Fibroblast of upper back skin (primary cell): ENCODE measurements around the gene GSTT2B.
"Not testable (repeated sequence)": the region's sequence is repeated elsewhere in the genome, so short reads cannot be mapped to it uniquely, and the experiment has no call there.

ENCODE experiments used
- DNase-seq: peaks from one replicate; pipeline ENCODE4 v3.0.0-alpha.2; 2013

GSTT2B gene, protein sequence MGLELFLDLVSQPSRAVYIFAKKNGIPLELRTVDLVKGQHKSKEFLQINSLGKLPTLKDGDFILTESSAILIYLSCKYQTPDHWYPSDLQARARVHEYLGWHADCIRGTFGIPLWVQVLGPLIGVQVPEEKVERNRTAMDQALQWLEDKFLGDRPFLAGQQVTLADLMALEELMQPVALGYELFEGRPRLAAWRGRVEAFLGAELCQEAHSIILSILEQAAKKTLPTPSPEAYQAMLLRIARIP

DNA sequence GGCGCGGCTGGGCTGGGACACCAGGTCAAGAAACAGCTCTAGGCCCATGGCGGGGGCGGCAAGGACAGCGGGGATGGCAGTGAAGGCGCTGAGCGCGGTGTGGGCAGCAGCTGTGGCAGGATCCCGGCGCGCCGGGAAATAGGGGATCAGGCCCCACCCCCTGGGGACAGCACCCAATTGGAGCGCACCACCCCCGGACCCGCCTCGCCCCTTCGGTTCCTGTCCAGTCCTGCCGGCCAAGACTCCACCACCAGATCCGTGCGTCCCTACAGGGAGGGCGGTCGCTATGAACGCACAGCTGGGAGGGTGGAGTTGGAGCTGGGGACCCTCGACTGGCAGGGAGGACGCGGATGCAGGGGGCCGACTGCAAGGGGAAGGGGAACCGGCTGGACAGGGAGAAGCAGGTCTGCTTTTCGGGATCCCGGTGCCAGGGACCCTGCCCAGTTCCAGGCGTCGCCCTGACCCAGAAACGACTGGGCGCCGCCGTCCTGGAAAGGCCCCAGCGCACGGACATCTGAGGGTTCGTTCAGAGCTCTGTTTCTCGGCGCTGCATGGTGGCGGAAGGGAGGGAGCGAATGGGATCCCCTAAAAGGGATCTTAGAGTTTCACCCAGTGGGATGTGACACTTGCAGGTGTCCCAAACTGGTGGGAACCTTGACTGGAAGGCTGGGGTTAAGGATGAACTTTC is at the start of gene GSTT2B:
TSS of gene GSTT2B (minus strand) at position 112 of the 688 bp plus-strand sequence. CDS start at position 48, 64 bp downstream.
- DNase-seq = not testable (repeated sequence)

DNA sequence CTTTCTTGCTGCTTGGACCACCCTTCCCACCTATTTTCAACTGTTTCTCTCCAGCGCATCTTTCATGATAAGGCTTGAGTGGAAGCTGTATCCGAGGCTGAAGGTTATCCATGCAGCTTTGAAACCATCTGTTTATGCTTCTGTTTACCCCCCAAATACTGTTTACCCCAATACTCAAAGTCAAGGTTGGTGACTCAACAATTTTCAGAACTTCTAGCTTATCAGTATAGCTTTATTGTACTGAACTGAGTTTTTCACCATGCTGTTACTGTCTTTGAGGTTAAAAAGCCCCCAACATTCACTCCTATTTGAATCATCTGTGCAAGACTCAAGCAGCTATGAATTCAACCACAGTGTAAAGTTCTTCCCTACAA is 49.0 kb upstream of the GSTT2B start:
- no peak for DNase-seq

DNA sequence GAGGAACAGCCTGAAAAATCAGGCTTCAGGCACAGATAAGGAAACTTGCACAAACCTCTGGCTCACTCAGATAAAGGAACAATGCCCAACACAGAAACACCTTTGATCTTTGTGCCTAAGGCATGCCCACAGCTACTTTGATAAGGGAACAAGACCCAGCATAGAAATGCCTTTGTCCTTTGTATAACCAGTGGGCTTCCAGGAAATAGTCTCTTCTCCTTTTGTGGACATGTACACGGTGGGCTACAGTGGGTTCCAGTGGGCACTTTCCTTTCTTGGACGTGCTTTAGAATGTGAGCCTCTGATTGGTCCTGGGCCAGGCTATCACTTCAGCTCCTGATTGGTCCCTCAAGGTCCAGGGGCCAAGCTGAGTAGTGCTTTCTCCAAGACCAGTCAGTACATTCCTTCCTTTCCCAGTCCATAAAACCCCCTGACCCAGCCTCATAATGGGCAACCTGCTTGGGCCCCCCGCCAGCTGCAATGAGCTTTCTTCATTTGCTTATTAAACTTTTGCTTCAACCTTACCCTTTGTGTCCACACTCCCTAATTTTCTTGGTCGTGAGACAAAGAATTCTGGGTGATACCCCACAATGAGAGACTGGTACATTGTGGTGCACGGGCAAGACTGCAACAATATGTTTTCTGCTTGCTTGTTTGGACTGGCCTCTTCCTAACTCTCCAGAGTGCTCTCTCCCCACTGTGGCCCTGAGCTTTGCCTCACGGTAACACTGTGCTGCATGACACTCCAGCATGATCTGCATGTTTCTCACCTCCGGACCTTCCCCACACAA is 48.4 kb upstream of the GSTT2B start:
- DNase-seq = no peak

DNA sequence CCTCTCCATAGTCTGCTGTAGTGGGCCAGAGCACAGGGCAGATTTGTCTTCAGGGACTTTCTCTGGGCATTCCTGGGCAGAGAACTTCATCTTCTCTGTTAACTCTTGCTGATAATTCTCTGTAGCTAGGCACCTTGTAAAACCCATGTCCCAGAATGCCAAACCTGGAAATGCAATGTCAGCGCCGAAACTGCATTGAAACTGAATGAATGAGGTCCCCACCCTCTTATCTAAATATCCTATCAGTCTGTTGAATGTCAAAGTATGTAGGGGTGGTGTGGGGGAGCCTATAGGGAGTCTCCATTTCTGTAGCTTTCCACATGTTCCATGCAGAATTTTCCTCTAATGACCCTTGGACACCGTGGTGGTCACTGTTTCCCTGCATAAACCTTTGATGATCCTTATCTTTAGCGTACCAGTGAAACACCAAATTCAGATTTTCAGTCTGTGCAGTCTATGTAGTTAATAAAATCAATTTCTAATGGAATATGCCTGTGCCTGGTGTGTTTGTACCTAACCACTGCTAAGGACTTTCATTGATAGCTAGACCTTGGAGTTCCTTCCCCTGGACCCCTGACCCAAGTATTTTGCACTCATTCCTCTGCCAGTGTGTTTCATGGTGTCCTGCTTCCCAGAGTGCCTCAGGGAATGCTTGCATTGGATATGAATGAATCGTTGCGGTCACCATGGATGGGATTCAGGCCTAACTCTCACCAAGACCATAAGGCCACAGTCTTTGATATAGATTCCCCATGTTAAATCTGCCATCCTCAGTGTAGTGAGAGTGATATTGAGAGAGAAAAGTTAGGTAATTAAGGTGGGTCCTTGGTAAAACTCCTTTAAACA is 47.6 kb upstream of the GSTT2B start:
- no peak for DNase-seq

DNA sequence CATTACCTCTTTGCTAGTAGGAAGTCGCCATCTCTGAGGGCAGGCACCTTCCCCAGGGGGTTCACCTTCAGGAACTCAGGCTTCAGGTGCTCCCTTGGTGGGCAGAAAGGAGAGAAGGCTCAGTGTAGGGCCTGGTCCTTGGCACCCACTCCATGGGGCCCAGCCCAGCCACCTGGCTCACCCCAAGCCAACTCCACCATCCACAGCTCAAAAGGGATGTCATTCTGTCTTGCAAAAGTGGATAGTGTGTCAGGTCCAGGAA is 47.0 kb upstream of the GSTT2B start:
- DNase-seq = no peak

DNA sequence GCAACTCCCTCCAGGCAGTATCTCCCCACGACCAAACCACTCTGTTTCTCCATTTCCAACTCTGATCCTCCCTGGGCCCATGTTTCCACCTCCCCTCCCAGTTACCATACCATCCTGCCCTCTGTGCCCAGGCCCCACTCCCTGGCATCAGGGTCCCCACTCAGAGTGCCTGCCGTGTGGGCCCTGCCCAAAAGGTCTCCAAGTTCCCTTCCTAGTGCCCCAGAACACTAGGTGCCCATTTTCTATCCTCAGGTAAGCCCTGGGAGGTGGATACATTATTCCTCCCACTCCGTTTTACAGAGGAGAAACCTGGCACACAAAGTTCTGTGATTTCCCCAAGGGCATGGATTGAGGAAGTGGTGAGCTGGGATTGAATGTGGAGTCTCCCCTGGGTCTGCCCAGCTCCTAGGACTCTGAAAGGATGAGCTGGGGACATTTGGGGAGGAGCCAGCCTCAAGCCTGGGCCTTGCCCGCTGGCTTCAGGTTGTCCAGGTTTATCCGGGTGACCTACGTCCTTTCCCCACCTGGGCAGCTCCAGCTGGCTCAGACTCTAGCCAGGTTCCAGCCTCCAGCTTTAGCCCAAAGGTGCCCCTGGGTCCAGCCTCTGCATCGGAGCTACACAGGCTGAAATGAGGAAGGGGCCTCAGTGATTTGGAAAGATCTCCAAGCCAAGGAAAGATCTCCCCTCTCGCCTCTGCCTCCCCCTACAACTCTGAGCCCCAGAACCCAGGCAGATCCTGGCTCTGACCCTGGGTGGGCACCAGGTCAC is 46.4 kb upstream of the GSTT2B start:
- DNase-seq = no peak

DNA sequence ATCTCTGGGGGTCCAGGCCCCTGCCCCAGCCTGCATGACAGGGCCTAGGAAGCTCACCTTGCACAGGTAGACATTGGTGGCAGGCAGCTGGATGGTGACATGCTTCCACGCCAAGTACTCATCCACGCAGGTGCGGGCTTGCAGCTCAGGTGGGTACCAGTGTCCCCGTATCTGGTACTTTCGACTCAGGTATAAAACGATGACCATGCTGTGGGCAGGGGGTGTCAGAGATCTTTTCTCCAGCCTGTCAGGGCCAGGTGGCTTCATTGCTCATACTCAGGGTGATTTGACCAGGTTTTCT is 45.9 kb upstream of the GSTT2B start:
- no peak for DNase-seq

DNA sequence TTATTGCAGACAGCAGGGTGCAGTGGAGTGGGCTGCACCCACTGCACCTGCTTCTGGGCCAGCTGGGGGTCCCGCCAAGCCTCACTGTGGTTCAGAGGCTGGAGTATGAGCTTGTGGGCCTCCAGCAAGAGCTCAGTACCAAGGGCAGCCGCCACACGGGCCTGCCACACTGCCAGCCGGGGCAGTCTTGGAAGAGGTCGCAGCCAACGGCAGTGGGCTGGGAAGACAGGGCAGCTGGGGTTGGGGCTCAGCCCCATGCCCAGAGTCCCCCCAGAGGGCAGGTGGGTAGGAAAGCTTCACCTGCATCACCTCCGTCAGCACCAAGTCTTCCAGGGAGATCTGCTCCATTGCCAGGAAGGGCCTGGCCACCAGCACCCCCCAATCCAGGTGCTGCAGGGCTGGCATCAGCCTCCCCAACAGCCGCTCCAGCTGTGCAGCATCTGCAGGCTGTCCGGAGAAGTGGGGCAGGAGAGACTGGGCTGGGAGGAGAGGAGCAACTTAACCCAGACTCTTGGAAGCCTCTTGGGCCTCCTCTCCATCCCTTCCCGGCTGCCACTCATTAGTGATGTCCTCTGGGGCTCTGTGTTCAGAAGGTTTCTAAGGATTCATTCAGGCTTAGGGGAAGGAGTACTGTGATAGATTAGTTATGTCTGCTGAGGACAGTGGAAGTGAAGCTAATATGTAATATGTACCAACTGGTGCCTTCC is 45.4 kb upstream of the GSTT2B start:
- no peak for DNase-seq

DNA sequence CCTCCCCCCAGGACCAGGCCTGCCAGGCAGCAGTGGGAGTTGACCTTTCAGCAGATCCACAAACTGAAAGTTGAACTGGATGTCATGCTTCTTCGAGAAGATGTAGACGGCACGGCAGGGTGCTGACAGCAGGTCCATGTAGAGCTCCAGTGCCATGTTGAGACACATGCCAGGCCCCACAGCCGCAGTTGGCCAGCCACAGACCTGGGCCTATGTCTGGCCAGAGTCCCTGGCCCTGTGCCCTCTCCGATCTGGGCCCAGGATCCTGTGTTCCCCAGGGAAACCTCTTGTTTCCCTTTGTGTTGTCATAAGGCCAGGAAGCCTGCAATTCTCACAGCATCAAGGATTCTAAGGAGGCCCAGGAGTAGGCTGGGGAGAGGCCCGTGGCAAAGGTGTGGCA is 44.2 kb upstream of the GSTT2B start, which contains the start of gene GSTT4:
TSS of gene GSTT4 (minus strand) at position 253 of the 400 bp plus-strand sequence. CDS start at position 156, 97 bp downstream.
- DNase-seq = no peak

DNA sequence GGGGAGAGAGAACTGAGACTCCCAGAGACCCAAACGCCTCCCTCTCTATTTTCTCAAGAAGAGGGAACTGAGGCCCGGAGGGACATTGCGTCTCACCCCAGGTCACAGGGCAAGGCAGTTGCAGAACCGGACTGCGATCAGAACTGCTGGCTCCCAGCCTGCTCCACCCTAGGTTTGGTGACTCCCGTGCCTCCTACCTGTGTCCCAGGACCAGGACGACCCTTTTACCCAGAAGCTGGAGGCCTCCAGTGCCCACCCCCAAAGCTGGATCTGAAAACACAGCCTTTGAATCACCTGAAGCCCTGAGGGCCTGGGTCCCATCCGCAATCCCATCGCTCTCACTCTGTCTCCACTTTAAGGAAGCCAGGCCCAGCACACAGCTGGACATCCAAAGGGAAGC is 42.9 kb upstream of the GSTT2B start:
- no peak for DNase-seq

DNA sequence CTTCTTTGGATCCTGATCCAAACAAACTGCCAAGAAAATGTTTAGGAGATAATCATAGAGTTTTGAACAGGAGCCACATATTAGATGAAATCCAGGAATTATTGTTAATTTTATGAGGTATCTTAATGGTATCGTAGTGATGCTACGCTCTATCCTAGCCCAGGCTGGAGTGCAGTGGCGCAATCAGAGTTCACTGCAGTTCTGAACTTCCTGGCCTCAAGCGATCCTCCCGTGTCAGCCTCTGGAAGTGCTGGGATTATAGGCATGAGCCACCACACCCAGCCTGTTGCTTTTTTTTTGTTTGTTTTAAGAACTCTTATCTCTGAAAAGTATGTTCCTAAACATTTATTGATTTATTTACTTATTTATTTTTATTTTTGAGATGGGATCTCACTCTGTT is 41.9 kb upstream of the GSTT2B start:
- DNase-seq = no peak

DNA sequence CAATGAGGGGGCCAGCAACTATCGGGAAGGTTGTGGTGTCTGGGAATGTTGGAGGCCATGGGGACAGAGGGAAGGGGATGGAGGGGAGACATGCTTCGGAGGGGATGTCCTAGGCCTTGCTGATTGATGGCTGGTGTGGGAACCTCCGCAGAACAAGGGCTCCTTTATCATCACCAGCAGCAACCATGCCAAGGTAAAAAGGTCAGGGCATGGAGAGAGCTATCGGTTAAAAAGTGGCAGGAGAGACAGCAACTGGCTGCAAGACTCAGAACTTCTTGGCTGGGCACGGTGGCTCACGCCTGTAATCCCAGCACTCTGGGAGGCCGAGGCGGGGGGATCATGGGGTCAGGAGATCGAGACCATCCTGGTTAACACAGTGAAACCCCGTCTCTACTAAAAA is 41.3 kb upstream of the GSTT2B start:
- no peak for DNase-seq

DNA sequence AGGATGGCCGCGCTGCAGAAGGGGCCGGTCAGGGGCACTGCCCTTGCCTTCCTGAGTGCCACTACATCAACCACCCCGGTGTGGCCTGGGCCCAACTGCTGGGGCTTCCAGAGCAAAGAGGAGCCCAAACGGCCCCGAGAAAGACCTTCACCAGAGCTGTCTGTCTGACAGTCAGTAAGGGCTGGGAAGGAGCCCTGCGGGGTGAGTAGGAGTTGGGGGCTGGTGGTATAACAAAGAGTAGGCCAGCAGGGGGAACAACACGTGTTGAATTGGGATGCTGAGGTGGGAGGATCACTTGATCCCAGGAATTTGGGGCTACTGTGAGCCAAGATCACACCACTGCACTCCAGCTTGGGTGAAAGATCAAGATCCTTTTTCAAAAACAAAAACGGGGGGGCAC is 40.3 kb upstream of the GSTT2B start:
- DNase-seq = no peak

DNA sequence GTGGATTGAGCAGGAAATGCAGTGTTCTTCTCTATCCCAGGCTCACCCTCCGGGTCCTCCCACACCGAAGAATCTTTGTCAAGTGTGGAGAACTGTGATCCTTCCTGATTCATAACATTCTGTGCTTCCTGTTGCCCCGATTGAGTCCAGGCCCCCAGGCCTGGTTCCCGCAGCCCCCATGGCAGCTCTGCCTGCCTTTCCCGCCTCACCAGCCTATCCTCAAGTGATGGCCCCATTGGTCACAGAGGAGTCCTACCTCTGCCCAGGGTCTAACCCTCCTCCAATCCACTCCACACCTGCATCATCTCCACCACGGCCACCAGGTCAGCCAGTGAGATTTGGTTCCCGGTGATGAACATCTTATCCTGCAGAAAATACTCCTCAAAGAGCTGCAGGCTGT is 38.8 kb upstream of the GSTT2B start:
- DNase-seq = not testable (repeated sequence)

DNA sequence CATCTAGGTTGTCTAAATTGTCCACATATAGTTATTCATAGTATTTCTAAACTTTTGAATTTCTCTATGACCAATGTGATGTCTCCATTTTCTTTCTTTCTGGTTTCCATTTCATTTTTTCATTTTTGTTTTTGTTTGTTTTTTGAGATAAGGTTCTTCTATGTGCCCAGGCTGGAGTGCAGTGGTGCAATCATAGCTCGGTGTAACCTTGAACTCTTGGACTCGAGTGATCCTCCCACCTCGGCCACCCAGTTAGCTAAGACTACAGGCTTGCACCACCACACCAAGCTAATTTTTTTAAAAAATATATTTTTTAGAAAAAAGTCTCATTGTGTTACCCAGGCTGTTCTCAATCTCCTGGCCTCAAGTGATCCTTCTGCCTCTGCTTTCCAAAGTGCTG is 36.1 kb upstream of the GSTT2B start:
- no peak for DNase-seq

DNA sequence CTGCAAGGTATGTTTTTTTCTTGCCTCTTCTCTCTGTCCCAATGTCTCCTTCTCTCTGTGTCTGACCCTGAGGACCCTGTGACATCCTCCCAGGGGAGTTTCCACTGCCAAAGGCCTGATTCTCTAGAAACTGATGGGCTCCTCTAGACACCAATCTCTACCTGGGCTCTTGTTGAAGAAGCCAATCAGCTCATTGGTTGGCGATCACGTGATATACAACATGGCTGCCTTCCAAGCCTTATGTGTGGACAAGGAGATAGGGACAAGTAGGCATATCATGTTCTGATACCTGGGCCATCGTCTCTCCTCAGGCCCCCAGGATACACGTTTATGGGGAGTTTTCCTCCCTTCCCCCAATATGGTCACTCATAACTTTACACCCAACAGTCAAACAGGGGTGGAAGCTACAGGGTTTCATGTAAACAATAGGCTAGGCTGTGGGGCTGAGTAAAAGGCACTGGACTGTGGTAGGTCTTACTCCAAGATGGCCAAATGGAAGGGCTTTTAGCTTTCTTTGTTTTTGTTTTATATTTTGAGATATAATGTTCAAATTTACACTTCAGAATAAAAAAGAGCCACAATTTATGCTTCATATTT is 32.7 kb upstream of the GSTT2B start:
- not testable (repeated sequence) for DNase-seq

DNA sequence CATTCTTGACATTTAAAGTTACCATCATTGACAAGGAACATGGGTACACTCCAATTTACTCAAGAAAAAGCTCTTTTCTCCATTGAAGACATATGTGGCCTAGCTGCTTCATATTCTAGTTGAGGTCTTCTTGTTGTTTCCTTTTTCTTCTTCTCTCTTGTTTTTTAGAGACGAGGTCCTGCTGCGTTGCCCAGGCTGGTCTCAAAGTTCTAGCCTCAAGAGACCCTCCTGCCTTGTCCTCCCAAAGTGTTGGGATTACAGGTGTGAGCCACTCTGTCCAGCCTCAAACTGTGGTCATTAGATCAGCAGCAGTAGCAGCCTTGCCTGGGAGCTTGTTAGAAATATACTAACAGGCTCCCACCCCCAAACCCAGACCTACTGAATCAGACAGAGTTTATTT is 32.1 kb upstream of the GSTT2B start:
- DNase-seq = not testable (repeated sequence)

DNA sequence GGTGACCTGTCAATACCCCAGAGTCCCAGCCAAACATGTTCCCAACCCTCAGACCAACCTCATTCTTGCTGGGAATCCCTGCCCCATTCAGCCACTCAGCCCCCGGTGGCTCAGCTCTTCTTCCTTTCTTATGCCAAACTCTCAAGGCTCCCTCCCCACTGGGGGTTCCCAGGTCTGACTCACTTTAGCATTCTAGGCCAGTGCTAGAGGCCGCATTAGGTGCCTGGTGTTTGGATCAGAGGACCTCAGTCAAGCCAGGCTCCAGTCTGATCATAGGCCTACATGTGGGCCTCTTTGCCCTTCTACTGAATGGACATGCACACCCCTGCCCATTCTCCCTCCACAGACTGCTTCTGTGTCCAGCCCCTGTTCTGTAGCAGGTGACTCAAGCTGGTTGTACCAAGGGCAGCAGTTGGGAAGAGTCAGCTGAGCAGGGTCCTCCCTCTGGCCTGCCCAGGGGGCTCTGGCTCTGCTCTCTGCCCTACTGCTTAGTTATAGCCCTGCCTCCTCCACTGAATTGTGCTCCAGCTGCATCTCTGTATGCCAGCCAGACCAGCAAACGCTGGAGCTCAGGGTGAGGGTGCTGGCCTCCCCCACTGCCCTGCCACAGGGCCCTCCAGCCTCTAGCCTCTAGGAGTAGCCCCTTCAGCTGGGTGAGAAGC is 28.7 kb upstream of the GSTT2B start:
- not testable (repeated sequence) for DNase-seq

DNA sequence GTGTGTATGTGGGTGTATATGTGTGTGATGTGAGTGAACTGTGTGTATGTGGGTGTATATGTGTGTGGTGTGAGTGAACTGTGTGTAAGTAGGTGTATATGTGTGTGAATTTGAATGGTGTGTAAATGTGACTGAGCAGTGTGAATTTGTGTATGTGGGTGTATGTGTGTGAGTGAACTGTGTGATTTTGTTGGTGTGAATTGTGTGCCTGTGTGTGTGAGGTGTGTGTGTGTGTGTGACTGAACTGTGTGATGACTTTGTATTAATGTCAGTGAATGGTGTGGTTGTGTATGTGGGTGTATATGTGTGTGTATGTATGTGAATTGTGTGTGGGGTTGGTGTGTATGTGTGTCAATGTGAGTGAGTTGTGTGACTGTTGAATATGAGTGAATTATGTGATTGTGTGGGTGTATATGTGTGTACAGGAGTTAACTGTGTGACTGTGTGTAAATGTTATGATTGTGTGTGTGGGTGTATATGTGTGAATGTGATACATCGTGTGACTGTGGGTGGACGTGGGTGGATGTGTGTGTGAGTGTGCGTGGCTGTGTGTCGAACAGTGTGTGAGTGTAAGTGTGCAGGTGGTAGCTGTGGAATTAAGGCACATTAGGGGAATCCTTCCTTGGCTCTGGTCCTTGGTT is 25.7 kb upstream of the GSTT2B start:
- DNase-seq = not testable (repeated sequence)

DNA sequence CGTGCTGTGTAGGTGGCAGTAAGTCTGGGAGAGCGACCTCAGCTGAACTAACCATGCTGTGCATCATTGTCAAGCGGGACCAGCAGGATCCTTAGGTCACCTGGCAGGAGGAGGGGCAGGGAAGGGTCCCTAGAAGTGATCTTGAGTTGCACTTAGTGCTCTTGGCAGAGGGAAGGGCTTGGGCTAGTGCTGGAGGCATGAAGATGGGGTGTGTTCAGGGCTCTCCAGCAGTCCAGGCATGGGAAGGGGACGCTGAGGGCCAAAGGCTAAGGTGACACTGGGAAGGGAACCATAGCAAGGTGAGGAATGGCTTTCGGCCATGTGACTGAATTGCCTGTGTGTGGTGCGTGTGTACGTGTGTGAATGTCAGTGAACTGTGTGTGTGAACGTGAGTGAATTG is 25.1 kb upstream of the GSTT2B start:
- not testable (repeated sequence) for DNase-seq
